Transverse colon (tissue), 4 donors: Measurements from ENCODE around the gene EIF1AD. TPM values are rescaled to one million over a fixed set of nuclear protein-coding genes. Genes with fewer than 3 reads are reported as not detected.
"Not testable (repeated sequence)": the region's sequence is repeated elsewhere in the genome, so short reads cannot be mapped to it uniquely, and the experiment has no call there.

ENCODE experiments used
- DNase-seq: peaks from one replicate; pipeline ENCODE4 v3.0.0-alpha.2; 2019
- H3K27ac ChIP-seq, 4 donors: fragments of 200-600 bp; sonication (generic); 2 replicates each; pipeline ENCODE4 v1.5.1; 2016 to 2018; ENCODE audit warnings: inconsistent platforms in 4 of 4
- H3K27me3 ChIP-seq: fragments of 200-600 bp; sonication (generic); 2 replicates; pipeline ENCODE4 v1.5.1; 2017; ENCODE audit warnings: inconsistent platforms
- H3K36me3 ChIP-seq, 4 donors: fragments of 200-600 bp; sonication (generic); 2 replicates each; pipeline ENCODE4 v1.5.1; 2017 to 2019; ENCODE audit warnings: inconsistent platforms in 4 of 4
- H3K4me1 ChIP-seq, 4 donors: fragments of 200-600 bp; sonication (generic); 2 replicates each; pipeline ENCODE4 v1.5.1; 2017 to 2020; ENCODE audit warnings: inconsistent platforms in 4 of 4
- H3K4me3 ChIP-seq, 4 donors: fragments of 200-600 bp; sonication (generic); 1 replicate in 1 of 4; 2 replicates in 3 of 4; pipeline versions ENCODE4 v1.5.1 to v1.6.1; 2017 to 2019; ENCODE audit warnings: inconsistent platforms in 4 of 4
- H3K9me3 ChIP-seq, 2 donors: fragments of 200-600 bp; sonication (generic); 2 replicates each; pipeline ENCODE4 v1.5.1; 2017 to 2019; ENCODE audit warnings: inconsistent platforms in 2 of 2
- EP300 ChIP-seq: sonication (generic); formaldehyde crosslinking; IDR thresholded peaks from one replicate; pipeline ENCODE4 v1.6.1; 2017; ENCODE audit warnings: antibody characterized with exemption, low read depth
- POLR2A ChIP-seq: fragments of 450-650 bp; IDR thresholded peaks from one replicate; pipeline ENCODE4 v1.6.1; 2016; ENCODE audit warnings: antibody characterized with exemption, mild to moderate bottlenecking, moderate library complexity
- POLR2AphosphoS5 ChIP-seq, 3 donors: sonication (generic); formaldehyde crosslinking; IDR thresholded peaks; one replicate each; pipeline ENCODE4 v1.6.1; 2016; ENCODE audit warnings: antibody characterized with exemption in 3 of 3
- WGBS, 2 donors: methylation state at CpG; one replicate each; pipeline ENCODE4 v1.1.5; 2018; ENCODE audit warnings: low coverage in 1 of 2; 5-methylcytosine and 5-hydroxymethylcytosine counted together
- in situ Hi-C, 4 donors: fragments of 200-750 bp; cut with MboI; loops; one replicate each; pipeline versions ENCODE4 v1.15.0 to v1.15.1; 2017; ENCODE audit warnings: low sequenced_read_pairs in 3 of 4, low pct_ligation_motif_present in 1 of 4, low pct_unique_long_range_greater_than_20kb in 1 of 4
- intact Hi-C: fragments of 100-400 bp; cut with DNase I; formaldehyde crosslinking; loops from one replicate; pipeline ENCODE4 v1.15.1; 2023; ENCODE audit warnings: low total_unique reads
- total RNA-seq, 4 donors: library from RNA; depleted of rRNA; stranded (reverse); fragments of >200 nt; gene quantifications; one replicate each; pipeline ENCODE4 v1.1.0, GENCODE V29; 2016
- TF ChIP-seq, protein P1 (sequence below), 5 experiments: fragments of 200-600 bp in 3 of 5; fragments of 450-650 bp in 2 of 5; sonication (generic) in 3 of 5; IDR thresholded peaks; 1 replicate in 2 of 5; 2 replicates in 3 of 5; pipeline ENCODE4 v1.5.1; 2016 to 2017; ENCODE audit warnings: antibody characterized with exemption in 5 of 5, inconsistent platforms in 3 of 5, mild to moderate bottlenecking in 2 of 5, moderate library complexity in 1 of 5

Gene EIF1AD
- total RNA-seq, 4 donors from 2014 or later = 14.6 to 82.6 (median 31.2) TPM

- peaks cover 4% of the 10 kb centered on the region for H3K27me3 ChIP-seq
- H3K4me1 ChIP-seq = no peaks in the 10 kb centered on the region
- intact Hi-C loops = no loop called here
- in situ Hi-C loops = no loop called here
- DNase-seq = no peak
- no peaks in the 10 kb centered on the region for H3K9me3 ChIP-seq
- whole genome bisulfite sequencing, 2 donors = 73% methylated on average over 7 to 8 of the region's 8 CpGs
- H3K27ac ChIP-seq = no peak overlapping the region
- TF ChIP-seq, protein P1, sequence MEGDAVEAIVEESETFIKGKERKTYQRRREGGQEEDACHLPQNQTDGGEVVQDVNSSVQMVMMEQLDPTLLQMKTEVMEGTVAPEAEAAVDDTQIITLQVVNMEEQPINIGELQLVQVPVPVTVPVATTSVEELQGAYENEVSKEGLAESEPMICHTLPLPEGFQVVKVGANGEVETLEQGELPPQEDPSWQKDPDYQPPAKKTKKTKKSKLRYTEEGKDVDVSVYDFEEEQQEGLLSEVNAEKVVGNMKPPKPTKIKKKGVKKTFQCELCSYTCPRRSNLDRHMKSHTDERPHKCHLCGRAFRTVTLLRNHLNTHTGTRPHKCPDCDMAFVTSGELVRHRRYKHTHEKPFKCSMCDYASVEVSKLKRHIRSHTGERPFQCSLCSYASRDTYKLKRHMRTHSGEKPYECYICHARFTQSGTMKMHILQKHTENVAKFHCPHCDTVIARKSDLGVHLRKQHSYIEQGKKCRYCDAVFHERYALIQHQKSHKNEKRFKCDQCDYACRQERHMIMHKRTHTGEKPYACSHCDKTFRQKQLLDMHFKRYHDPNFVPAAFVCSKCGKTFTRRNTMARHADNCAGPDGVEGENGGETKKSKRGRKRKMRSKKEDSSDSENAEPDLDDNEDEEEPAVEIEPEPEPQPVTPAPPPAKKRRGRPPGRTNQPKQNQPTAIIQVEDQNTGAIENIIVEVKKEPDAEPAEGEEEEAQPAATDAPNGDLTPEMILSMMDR (IDR thresholded peaks at IDR 0.05) = no peak
- TF ChIP-seq EP300 (no peak), POLR2A (no peak), POLR2AphosphoS5 (IDR thresholded peaks at IDR 0.05) (no peak)
- no peak overlapping the region for H3K4me3 ChIP-seq
- H3K36me3 ChIP-seq = no peaks in the 10 kb centered on the region
These were observed 47.2 kb downstream of the EIF1AD start for GRCh38 chr11:65954771-65955170.

GRCh38 chr11:65953471-65953870, 48.5 kb downstream of the EIF1AD start:
- 90% methylated on average over 20 of the region's 20 CpGs; no CpG with 5 or more reads in 1 of the 2 donors for WGBS, 2 donors
- no peaks in the 10 kb centered on the region for H3K9me3 ChIP-seq
- in situ Hi-C loops (no loop called here), intact Hi-C loops (no loop called here)
- no peaks in the 10 kb centered on the region for H3K36me3 ChIP-seq
- peaks cover 4% of the 10 kb centered on the region for H3K27me3 ChIP-seq
- no peaks in the 10 kb centered on the region for H3K4me1 ChIP-seq
- no peak overlapping the region for H3K27ac ChIP-seq
- no peak for DNase-seq
- TF ChIP-seq EP300 (no peak), POLR2AphosphoS5 (IDR thresholded peaks at IDR 0.05) (no peak), POLR2A (no peak)
- TF ChIP-seq, protein P1 (IDR thresholded peaks at IDR 0.05) = no peak
- no peak overlapping the region for H3K4me3 ChIP-seq

DNA sequence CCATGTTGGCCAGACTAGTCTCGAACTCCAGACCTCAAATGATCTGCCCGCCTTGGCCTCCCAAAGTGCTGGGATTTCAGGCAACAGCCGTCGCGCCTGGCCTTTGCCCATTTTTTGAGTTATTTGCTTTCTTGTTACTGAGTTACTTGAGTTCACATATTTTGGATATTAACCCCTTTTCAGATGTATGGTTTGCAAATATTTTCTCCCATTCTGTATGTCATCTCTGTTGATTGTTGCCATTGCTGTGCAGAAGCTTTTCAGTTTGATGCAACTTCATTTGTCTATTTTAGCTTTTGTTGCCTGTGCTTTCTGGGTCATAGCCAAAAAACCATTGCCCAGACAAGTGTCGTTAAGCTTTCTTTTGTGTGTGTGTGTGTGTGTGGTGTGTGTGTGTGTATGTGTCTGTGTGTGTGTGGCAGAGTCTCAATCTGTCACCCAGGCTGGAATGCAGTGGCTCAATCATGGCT, 49.9 kb downstream of the EIF1AD start:
- H3K27me3 ChIP-seq = peaks cover 4% of the 10 kb centered on the region
- DNase-seq = no peak
- H3K9me3 ChIP-seq = no peaks in the 10 kb centered on the region
- 35% methylated on average over 6 of the region's 6 CpGs; no CpG with 5 or more reads in 1 of the 2 donors for WGBS, 2 donors
- intact Hi-C loops = no loop called here
- no peak overlapping the region for H3K4me3 ChIP-seq
- no peaks in the 10 kb centered on the region for H3K4me1 ChIP-seq
- in situ Hi-C loops = no loop called here
- no peaks in the 10 kb centered on the region for H3K36me3 ChIP-seq
- TF ChIP-seq, protein P1 (IDR thresholded peaks at IDR 0.05) = no peak
- no peak for TF ChIP-seq POLR2A
- no peak for TF ChIP-seq POLR2AphosphoS5 (IDR thresholded peaks at IDR 0.05)
- no peak for TF ChIP-seq EP300
- H3K27ac ChIP-seq = no peak overlapping the region

- WGBS, 2 donors = 51 to 57% methylated on average over 2 to 3 of the region's 3 CpGs
- intact Hi-C loops, DNase-seq: not testable (repeated sequence)
These were observed 50.3 kb downstream of the EIF1AD start for GRCh38 chr11:65951641-65952040.

GRCh38 chr11:65950711-65951110, 51.2 kb downstream of the EIF1AD start:
- H3K27ac ChIP-seq, H3K4me1 ChIP-seq, DNase-seq, H3K27me3 ChIP-seq, intact Hi-C loops, H3K9me3 ChIP-seq, in situ Hi-C loops, H3K36me3 ChIP-seq, H3K4me3 ChIP-seq: not testable (repeated sequence)
- WGBS, 2 donors = 97% methylated on average over 5 of the region's 5 CpGs; no CpG with 5 or more reads in 1 of the 2 donors

More at GRCh38 chr11:65951641-65952040, 50.3 kb downstream of the EIF1AD start:
- H3K4me1 ChIP-seq, H3K36me3 ChIP-seq, in situ Hi-C loops, H3K27me3 ChIP-seq, H3K4me3 ChIP-seq, H3K9me3 ChIP-seq, H3K27ac ChIP-seq: not testable (repeated sequence)
